K562 (cell line): Measurements from ENCODE around the gene HIVEP2. TPM values are rescaled to one million over a fixed set of nuclear protein-coding genes. Genes with fewer than 3 reads are reported as not detected.

Experiments
- ARNT ChIP-seq, 2 experiments: fragments of 450-650 bp; IDR thresholded peaks; 2 replicates each; pipeline ENCODE4 v1.6.1; 2016; ENCODE audit warnings: mild to moderate bottlenecking in 1 of 2
- CXXC5 ChIP-seq: fragments of 250-450 bp; sonication (Bioruptor Pico); IDR thresholded peaks from 2 replicates; pipeline ENCODE4 v1.8.0; 2022; ENCODE audit warnings: inconsistent platforms, mild to moderate bottlenecking, moderate library complexity
- HDAC8 ChIP-seq: fragments of 450-650 bp; IDR thresholded peaks from 2 replicates; pipeline ENCODE4 v1.6.1; 2016; ENCODE audit warnings: mild to moderate bottlenecking, missing genetic modification characterization, moderate library complexity, missing compliant biosample characterization
- HEY1 ChIP-seq: fragments of 250-450 bp; sonication (Bioruptor Pico); IDR thresholded peaks from 2 replicates; pipeline ENCODE4 v1.5.0; 2020; ENCODE audit warnings: mild to moderate bottlenecking, moderate library complexity, borderline replicate concordance
- SIX5 ChIP-seq, 2 experiments: IDR thresholded peaks; 2 replicates each; pipeline ENCODE4 v1.6.1; 2011; ENCODE audit warnings: low read length in 2 of 2, borderline replicate concordance in 1 of 2, low read depth in 1 of 2, mild to moderate bottlenecking in 1 of 2, moderate library complexity in 1 of 2; ENCODE audit not compliant: insufficient read depth in 1 of 2
- SMARCA4 ChIP-seq: fragments of 450-650 bp; IDR thresholded peaks from 2 replicates; pipeline ENCODE4 v1.6.1; 2016
- WHSC1 ChIP-seq: IDR thresholded peaks from one replicate; pipeline ENCODE4 v1.6.1; 2012; ENCODE audit warnings: low read length, control low read depth, inconsistent platforms
- polyA plus RNA-seq, 8 experiments: library from polyadenylated mRNA; depleted of rRNA in 4 of 8; stranded (reverse) in 5 of 8; unstranded in 3 of 8; fragments of >200 nt; fragmentation: Nextera tagmentation in 2 of 8; fragmentation: Illumina TruSeq in 1 of 8; extraction: Ambion mirVana in 2 of 8; extraction: Trizol in 1 of 8; gene quantifications; 2 replicates each; pipeline versions ENCODE4 v1.2.1 to v1.2.3, GENCODE V29; 2011 to 2014; ENCODE audit warnings: inconsistent platforms in 1 of 8, missing spikeins in 1 of 8
- total RNA-seq, 7 experiments: library from RNA; depleted of rRNA in 6 of 7; stranded (reverse); fragments of >200 nt in 6 of 7; fragmentation: Illumina TruSeq in 2 of 7; extraction: Trizol in 2 of 7; gene quantifications; 2 replicates each; pipeline versions ENCODE4 v1.2.1 to v1.2.3, GENCODE V29; 2011 to 2021; ENCODE audit warnings: low replicate concordance in 1 of 7
- TF ChIP-seq, protein P1 (sequence below), 2 experiments: fragments of 450-650 bp; IDR thresholded peaks; 2 replicates each; pipeline ENCODE4 v1.6.1; 2018; ENCODE audit warnings: mild to moderate bottlenecking in 2 of 2, low read depth in 1 of 2; ENCODE audit not compliant: partially characterized antibody in 2 of 2
- TF ChIP-seq, protein P2 (sequence below), 2 experiments: fragments of 450-650 bp; IDR thresholded peaks; 2 replicates each; pipeline ENCODE4 v1.6.1; 2016; ENCODE audit warnings: mild to moderate bottlenecking in 2 of 2, borderline replicate concordance in 1 of 2, low read depth in 1 of 2, moderate library complexity in 1 of 2
- TF ChIP-seq, protein P3 (sequence below): IDR thresholded peaks from 2 replicates; pipeline ENCODE4 v1.6.1; 2011; ENCODE audit warnings: borderline replicate concordance, low read depth, mild to moderate bottlenecking, moderate library complexity, low read length; ENCODE audit not compliant: insufficient read depth, poor library complexity, severe bottlenecking

Gene HIVEP2
- total and polyA plus RNA-seq, 9 of the 15 experiments (the other 6 are each of a cell fraction or from before 2014, with no cell fraction given), result under 0.01 to 1.2 (median 0.31) TPM

DNA sequence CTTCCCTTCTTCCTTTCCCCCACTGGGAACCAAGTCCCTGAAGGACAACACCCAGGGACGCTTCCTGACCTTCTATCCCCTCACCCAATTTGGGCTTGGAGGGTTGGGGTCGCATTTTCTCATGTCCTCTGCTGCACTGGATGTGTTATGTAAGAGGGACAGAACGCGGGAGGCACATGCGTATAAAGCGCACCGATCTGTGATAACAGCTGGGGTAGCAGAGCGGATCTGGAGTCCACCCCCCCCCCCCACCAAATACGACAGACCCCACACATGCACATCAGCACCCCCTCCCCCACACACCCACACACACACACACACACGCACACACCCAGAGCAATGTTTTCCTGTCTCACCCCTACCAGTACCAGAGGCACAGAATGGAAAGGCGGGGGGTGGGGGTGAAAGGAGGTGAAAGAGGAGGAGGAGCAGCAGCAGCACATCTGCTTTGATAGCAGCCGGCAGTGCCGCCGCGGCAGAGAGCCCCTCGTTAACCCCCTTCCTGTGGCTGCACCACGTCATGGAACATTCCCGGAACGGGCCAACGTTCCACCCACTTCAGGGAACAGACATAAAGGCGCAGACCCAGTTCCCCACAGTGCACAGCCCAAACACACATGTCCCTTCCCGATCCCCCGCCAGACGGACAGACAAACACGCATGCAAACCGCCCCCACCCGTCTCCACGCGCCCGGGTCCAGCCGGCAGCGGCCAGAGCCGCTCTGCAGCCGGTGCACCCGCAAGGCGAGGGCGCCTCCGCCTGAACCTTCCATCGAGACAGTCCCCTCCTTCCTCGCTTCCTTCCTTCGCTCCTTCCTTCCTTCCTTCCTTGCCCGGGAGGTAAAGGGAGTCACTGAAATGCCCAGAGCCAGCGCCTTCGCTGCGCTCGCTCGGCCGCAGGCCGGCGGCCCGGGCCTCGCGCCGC lies 590 bp downstream of the HIVEP2 start (continued):
- TF ChIP-seq, protein P1, sequence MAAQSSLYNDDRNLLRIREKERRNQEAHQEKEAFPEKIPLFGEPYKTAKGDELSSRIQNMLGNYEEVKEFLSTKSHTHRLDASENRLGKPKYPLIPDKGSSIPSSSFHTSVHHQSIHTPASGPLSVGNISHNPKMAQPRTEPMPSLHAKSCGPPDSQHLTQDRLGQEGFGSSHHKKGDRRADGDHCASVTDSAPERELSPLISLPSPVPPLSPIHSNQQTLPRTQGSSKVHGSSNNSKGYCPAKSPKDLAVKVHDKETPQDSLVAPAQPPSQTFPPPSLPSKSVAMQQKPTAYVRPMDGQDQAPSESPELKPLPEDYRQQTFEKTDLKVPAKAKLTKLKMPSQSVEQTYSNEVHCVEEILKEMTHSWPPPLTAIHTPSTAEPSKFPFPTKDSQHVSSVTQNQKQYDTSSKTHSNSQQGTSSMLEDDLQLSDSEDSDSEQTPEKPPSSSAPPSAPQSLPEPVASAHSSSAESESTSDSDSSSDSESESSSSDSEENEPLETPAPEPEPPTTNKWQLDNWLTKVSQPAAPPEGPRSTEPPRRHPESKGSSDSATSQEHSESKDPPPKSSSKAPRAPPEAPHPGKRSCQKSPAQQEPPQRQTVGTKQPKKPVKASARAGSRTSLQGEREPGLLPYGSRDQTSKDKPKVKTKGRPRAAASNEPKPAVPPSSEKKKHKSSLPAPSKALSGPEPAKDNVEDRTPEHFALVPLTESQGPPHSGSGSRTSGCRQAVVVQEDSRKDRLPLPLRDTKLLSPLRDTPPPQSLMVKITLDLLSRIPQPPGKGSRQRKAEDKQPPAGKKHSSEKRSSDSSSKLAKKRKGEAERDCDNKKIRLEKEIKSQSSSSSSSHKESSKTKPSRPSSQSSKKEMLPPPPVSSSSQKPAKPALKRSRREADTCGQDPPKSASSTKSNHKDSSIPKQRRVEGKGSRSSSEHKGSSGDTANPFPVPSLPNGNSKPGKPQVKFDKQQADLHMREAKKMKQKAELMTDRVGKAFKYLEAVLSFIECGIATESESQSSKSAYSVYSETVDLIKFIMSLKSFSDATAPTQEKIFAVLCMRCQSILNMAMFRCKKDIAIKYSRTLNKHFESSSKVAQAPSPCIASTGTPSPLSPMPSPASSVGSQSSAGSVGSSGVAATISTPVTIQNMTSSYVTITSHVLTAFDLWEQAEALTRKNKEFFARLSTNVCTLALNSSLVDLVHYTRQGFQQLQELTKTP (IDR thresholded peaks at IDR 0.05; ENCODE audit: low read depth in 1 of 2, partially characterized antibody in 2 of 2), result no peak
- TF ChIP-seq SIX5 (IDR thresholded peaks at IDR 0.05; ENCODE audit: borderline replicate concordance in 1 of 2, insufficient read depth in 1 of 2, low read depth in 1 of 2, low read length in 2 of 2) (no peak), ARNT (IDR thresholded peaks at IDR 0.05) (no peak), WHSC1 (no peak), HDAC8 (no peak), CXXC5 (CRISPR knock-in tag) (peak; percentile 39; the same call in 1 of the 2 replicates), HEY1 (no peak), SMARCA4 (no peak)
- TF ChIP-seq, protein P2, sequence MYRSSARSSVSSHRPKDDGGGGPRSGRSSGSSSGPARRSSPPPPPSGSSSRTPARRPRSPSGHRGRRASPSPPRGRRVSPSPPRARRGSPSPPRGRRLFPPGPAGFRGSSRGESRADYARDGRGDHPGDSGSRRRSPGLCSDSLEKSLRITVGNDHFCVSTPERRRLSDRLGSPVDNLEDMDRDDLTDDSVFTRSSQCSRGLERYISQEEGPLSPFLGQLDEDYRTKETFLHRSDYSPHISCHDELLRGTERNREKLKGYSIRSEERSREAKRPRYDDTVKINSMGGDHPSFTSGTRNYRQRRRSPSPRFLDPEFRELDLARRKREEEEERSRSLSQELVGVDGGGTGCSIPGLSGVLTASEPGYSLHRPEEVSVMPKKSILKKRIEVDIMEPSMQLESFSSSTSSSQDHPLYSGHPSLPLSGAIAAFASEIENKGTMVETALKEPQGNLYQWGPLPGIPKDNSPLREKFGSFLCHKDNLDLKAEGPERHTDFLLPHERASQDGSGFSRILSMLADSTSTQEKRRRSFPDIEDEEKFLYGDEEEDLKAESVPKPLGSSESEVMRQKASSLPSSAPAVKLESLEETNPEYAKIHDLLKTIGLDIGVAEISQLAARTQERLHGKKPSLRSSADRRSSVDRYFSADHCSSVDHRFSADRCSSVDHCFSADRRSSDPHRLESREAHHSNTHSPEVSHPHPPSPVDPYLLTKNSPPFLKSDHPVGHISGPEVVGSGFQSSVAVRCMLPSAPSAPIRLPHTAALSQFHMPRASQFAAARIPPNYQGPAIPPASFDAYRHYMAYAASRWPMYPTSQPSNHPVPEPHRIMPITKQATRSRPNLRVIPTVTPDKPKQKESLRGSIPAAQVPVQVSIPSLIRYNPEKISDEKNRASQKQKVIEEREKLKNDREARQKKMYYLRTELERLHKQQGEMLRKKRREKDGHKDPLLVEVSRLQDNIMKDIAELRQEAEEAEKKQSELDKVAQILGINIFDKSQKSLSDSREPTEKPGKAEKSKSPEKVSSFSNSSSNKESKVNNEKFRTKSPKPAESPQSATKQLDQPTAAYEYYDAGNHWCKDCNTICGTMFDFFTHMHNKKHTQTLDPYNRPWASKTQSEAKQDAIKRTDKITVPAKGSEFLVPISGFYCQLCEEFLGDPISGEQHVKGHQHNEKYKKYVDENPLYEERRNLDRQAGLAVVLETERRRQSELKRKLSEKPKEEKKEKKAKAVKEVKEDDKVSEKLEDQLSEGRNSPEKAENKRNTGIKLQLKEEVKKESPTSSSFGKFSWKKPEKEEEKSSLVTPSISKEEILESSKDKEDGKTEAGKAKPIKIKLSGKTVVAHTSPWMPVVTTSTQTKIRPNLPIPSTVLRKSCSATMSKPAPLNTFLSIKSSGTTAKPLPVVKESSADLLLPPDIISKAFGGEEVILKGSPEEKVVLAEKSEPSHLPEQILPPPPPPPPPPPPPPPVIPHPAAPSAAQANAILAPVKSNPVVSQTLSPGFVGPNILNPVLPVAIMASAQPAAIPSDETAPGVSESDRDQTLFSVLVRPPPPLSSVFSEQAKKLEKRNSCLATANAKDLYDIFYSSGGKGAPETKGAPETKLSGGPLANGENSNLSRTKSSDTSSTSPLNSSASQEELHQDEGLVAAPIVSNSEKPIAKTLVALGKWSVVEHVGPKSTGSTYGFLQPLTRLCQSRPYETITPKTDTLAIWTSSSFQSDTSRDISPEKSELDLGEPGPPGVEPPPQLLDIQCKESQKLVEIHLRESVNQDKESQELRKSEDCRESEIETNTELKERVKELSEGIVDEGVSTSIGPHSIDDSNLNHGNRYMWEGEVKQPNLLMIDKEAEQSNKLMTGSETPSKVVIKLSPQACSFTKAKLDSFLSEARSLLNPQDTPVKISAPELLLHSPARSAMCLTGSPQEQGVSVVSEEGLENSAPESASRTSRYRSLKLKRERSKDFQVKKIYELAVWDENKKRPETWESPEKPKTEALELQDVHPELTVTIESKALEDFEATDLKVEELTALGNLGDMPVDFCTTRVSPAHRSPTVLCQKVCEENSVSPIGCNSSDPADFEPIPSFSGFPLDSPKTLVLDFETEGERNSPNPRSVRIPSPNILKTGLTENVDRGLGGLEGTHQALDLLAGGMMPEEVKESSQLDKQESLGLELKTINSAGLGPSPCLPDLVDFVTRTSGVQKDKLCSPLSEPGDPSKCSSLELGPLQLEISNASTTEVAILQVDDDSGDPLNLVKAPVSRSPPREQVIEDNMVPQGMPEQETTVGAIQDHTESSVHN (IDR thresholded peaks at IDR 0.05; ENCODE audit: borderline replicate concordance in 1 of 2, low read depth in 1 of 2), result no peak
- TF ChIP-seq, protein P3, sequence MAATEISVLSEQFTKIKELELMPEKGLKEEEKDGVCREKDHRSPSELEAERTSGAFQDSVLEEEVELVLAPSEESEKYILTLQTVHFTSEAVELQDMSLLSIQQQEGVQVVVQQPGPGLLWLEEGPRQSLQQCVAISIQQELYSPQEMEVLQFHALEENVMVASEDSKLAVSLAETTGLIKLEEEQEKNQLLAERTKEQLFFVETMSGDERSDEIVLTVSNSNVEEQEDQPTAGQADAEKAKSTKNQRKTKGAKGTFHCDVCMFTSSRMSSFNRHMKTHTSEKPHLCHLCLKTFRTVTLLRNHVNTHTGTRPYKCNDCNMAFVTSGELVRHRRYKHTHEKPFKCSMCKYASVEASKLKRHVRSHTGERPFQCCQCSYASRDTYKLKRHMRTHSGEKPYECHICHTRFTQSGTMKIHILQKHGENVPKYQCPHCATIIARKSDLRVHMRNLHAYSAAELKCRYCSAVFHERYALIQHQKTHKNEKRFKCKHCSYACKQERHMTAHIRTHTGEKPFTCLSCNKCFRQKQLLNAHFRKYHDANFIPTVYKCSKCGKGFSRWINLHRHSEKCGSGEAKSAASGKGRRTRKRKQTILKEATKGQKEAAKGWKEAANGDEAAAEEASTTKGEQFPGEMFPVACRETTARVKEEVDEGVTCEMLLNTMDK, result no peak
